CD4-positive, alpha-beta T cell treated with Interleukin-15 for 1 hour (primary cell): ENCODE results near the gene CBFA2T3.

Experiments used
- DNase-seq: peaks from one replicate; pipeline ENCODE4 v3.0.0-alpha.2; 2020

The CBFA2T3 gene

GRCh38 chr16:88995194-88995593 is 18.2 kb upstream of the CBFA2T3 start:
- no peak for DNase-seq

- DNase-seq: no peak
Observed at GRCh38 chr16:88994695-88995094, 17.7 kb upstream of the CBFA2T3 start.

- DNase-seq: no peak
Observed at GRCh38 chr16:88993946-88994600, 17.1 kb upstream of the CBFA2T3 start.

GRCh38 chr16:88993166-88993761 is 16.3 kb upstream of the CBFA2T3 start:
- DNase-seq: no peak

GRCh38 chr16:88992351-88993165 is 15.6 kb upstream of the CBFA2T3 start:
- no peak for DNase-seq

GRCh38 chr16:88991813-88992350 is 14.9 kb upstream of the CBFA2T3 start:
- no peak for DNase-seq

- no peak for DNase-seq
Observed at GRCh38 chr16:88989852-88990547, 13.0 kb upstream of the CBFA2T3 start.

- no peak for DNase-seq
Observed at GRCh38 chr16:88988980-88989811, 12.2 kb upstream of the CBFA2T3 start.

GRCh38 chr16:88985521-88985920 is 8.5 kb upstream of the CBFA2T3 start:
- DNase-seq: no peak

- peak; percentile 52 for DNase-seq
Observed at GRCh38 chr16:88983771-88984687, 7.0 kb upstream of the CBFA2T3 start.

GRCh38 chr16:88983165-88983564 is 6.2 kb upstream of the CBFA2T3 start:
- DNase-seq: no peak

- DNase-seq: no peak
Observed at GRCh38 chr16:88982286-88983084, 5.5 kb upstream of the CBFA2T3 start.

- no peak for DNase-seq
Observed at GRCh38 chr16:88979353-88980015, 2.5 kb upstream of the CBFA2T3 start.

- peak; percentile 64 for DNase-seq
Observed at GRCh38 chr16:88978608-88979346, 1.8 kb upstream of the CBFA2T3 start.

- no peak for DNase-seq
Observed at GRCh38 chr16:88977812-88978607, 1.0 kb upstream of the CBFA2T3 start.

- peak; percentile 26 for DNase-seq
Observed at GRCh38 chr16:88976366-88977017, 515 bp downstream of the CBFA2T3 start.

- DNase-seq: no peak
Observed at GRCh38 chr16:88975511-88976061, 1.4 kb downstream of the CBFA2T3 start.
